Measurements from ENCODE around the gene SEC11A.

Gene SEC11A

GRCh38 chr15:84657748-84658079 lies 58.2 kb downstream of the SEC11A start:
- TF ChIP-seq CTCF (conservative IDR thresholded peaks at IDR 0.05): no peak
- H3K27ac ChIP-seq: peak overlapping the region; percentile 77

GRCh38 chr15:84656972-84657371 lies 59.0 kb downstream of the SEC11A start:
- H3K27ac ChIP-seq: no peak overlapping the region
- no peak for TF ChIP-seq CTCF (conservative IDR thresholded peaks at IDR 0.05)

GRCh38 chr15:84654689-84655453 lies 61.1 kb downstream of the SEC11A start:
- peak overlapping the region; percentile 95 for H3K27ac ChIP-seq
- peak; percentile 91 for TF ChIP-seq CTCF (conservative IDR thresholded peaks at IDR 0.05)

- TF ChIP-seq CTCF (conservative IDR thresholded peaks at IDR 0.05): no peak
- peak within 1 kb of the TSS; percentile 95 for H3K27ac ChIP-seq
These were observed 61.8 kb downstream of the SEC11A start, which contains the start of gene WDR73 for GRCh38 chr15:84653910-84654688. Gene WDR73 (minus strand): TSS chr15:84654283. CDS start chr15:84654274, 9 bp downstream.

GRCh38 chr15:84653584-84653909 lies 62.4 kb downstream of the SEC11A start:
- peak overlapping the region; percentile 95 for H3K27ac ChIP-seq
- no peak for TF ChIP-seq CTCF (conservative IDR thresholded peaks at IDR 0.05)

GRCh38 chr15:84649706-84650105 lies 66.2 kb downstream of the SEC11A start:
- H3K27ac ChIP-seq: no peak overlapping the region
- no peak for TF ChIP-seq CTCF (conservative IDR thresholded peaks at IDR 0.05)

GRCh38 chr15:84648539-84648938 lies 67.4 kb downstream of the SEC11A start:
- no peak overlapping the region for H3K27ac ChIP-seq
- no peak for TF ChIP-seq CTCF (conservative IDR thresholded peaks at IDR 0.05)
